CD4-positive, alpha-beta T cell treated with Interleukin-17A for 1 hour (primary cell): ENCODE measurements around the gene GRAMD2B.
"Not testable (repeated sequence)": the region's sequence is repeated elsewhere in the genome, so short reads cannot be mapped to it uniquely, and the experiment has no call there.

Experiments
- DNase-seq: peaks from one replicate; pipeline ENCODE4 v3.0.0-alpha.2; 2020

Gene GRAMD2B

GRCh38 chr5:126414874-126415502 is 8.2 kb upstream of the GRAMD2B start:
- DNase-seq, result no peak

- DNase-seq, result no peak
These were observed 7.4 kb upstream of the GRAMD2B start for GRCh38 chr5:126415789-126416188.

- DNase-seq, result no peak
These were observed 6.8 kb upstream of the GRAMD2B start for GRCh38 chr5:126416266-126416925.

- no peak for DNase-seq
These were observed 6.0 kb upstream of the GRAMD2B start for GRCh38 chr5:126417178-126417577.

- DNase-seq, result no peak
These were observed 4.1 kb upstream of the GRAMD2B start for GRCh38 chr5:126419102-126419501.

- DNase-seq, result no peak
These were observed 5.2 kb downstream of the GRAMD2B start for GRCh38 chr5:126428421-126428820.

GRCh38 chr5:126430631-126431030 is 7.4 kb downstream of the GRAMD2B start:
- DNase-seq, result no peak

- no peak for DNase-seq
These were observed 10.5 kb downstream of the GRAMD2B start for GRCh38 chr5:126433701-126434100.

GRCh38 chr5:126435261-126435660 is 12.1 kb downstream of the GRAMD2B start:
- DNase-seq, result no peak

- DNase-seq, result no peak
These were observed 12.5 kb downstream of the GRAMD2B start for GRCh38 chr5:126435714-126436113.

GRCh38 chr5:126437721-126438120 is 14.5 kb downstream of the GRAMD2B start:
- DNase-seq, result no peak

GRCh38 chr5:126438267-126438666 is 15.1 kb downstream of the GRAMD2B start:
- DNase-seq, result no peak

- no peak for DNase-seq
These were observed 15.7 kb downstream of the GRAMD2B start for GRCh38 chr5:126438868-126439267.

GRCh38 chr5:126439724-126440123 is 16.5 kb downstream of the GRAMD2B start:
- not testable (repeated sequence) for DNase-seq

GRCh38 chr5:126441230-126441629 is 18.0 kb downstream of the GRAMD2B start:
- no peak for DNase-seq

- DNase-seq, result no peak
These were observed 20.2 kb downstream of the GRAMD2B start for GRCh38 chr5:126443374-126443851.

GRCh38 chr5:126444137-126444536 is 20.9 kb downstream of the GRAMD2B start:
- DNase-seq, result no peak

GRCh38 chr5:126445502-126446174 is 22.4 kb downstream of the GRAMD2B start:
- no peak for DNase-seq

- peak; percentile 27 for DNase-seq
These were observed 23.5 kb downstream of the GRAMD2B start for GRCh38 chr5:126446498-126447224.

GRCh38 chr5:126448720-126449119 is 25.5 kb downstream of the GRAMD2B start:
- no peak for DNase-seq

- peak; percentile 80 for DNase-seq
These were observed 26.6 kb downstream of the GRAMD2B start for GRCh38 chr5:126449751-126450271.

- peak; percentile 69 for DNase-seq
These were observed 27.1 kb downstream of the GRAMD2B start for GRCh38 chr5:126450346-126450745.

- DNase-seq, result no peak
These were observed 27.7 kb downstream of the GRAMD2B start for GRCh38 chr5:126450907-126451306.
